Measurements from ENCODE around the gene PLA2R1.
"Not testable (repeated sequence)": the region's sequence is repeated elsewhere in the genome, so short reads cannot be mapped to it uniquely, and the experiment has no call there.

Gene PLA2R1

DNA sequence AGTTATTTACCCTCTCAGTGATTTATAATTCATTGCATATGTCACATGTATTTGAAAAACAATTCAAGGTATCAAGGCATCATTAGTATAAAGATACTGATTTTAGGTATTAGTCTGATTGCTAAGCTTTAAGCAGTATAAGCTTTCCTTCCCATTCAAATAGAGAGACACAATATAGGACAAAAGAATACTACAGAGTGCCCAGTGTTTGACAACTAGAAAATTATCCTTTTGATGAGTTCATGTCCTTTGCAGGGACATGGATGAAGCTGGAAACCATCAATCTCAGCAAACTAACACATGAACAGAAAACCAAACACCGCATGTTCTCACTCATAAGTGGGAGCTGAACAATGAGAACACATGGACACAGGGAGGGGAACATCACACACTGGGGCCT, 91.9 kb downstream of the PLA2R1 start:
- DNase-seq; H3K9me3 ChIP-seq (ENCODE audit: control insufficient read depth, low read length); H2BK5ac ChIP-seq (ENCODE audit: low read depth, low read length, poor library complexity, severe bottlenecking); H4K91ac ChIP-seq (ENCODE audit: low read length); H4K8ac ChIP-seq (ENCODE audit: low read length); H3K27me3 ChIP-seq (ENCODE audit: control insufficient read depth in 1 of 2, insufficient read depth in 1 of 2, low read length in 2 of 2); H3K4ac ChIP-seq (ENCODE audit: low read depth in 1 of 2, low read length in 2 of 2); H2BK120ac ChIP-seq (ENCODE audit: low read depth, low read length); H3K14ac ChIP-seq (ENCODE audit: low read length in 2 of 2); H3K23ac ChIP-seq (ENCODE audit: low read length in 2 of 2); H3K4me2 ChIP-seq (ENCODE audit: low read length, poor library complexity, severe bottlenecking); H2BK15ac ChIP-seq (ENCODE audit: low read depth, poor library complexity, severe bottlenecking); H3K18ac ChIP-seq (ENCODE audit: low read depth in 1 of 2, low read length in 2 of 2); H3K4me3 ChIP-seq (ENCODE audit: insufficient read depth in 1 of 2, low read depth in 1 of 2, low read length in 2 of 2); H2AFZ ChIP-seq (ENCODE audit: low read depth, low read length); H2BK12ac ChIP-seq (ENCODE audit: low read length in 2 of 2); H2AK5ac ChIP-seq (ENCODE audit: low read length, severe bottlenecking); H3K27ac ChIP-seq (ENCODE audit: low read length, poor library complexity, severe bottlenecking); H3K9ac ChIP-seq (ENCODE audit: low read length); H3K79me1 ChIP-seq (replicated peaks; ENCODE audit: low read length, poor library complexity, severe bottlenecking); H3K4me1 ChIP-seq (ENCODE audit: control insufficient read depth, insufficient read depth, low read depth, low read length): not testable (repeated sequence)
- no CpG with 5 or more reads among the region's 1 CpG for WGBS
- peaks cover 5 to 57% of the 10 kb centered on the region in 2 experiments for H3K36me3 ChIP-seq (ENCODE audit: control insufficient read depth in 1 of 2, insufficient read depth in 2 of 2, low read depth in 1 of 2, low read length in 2 of 2)

DNA sequence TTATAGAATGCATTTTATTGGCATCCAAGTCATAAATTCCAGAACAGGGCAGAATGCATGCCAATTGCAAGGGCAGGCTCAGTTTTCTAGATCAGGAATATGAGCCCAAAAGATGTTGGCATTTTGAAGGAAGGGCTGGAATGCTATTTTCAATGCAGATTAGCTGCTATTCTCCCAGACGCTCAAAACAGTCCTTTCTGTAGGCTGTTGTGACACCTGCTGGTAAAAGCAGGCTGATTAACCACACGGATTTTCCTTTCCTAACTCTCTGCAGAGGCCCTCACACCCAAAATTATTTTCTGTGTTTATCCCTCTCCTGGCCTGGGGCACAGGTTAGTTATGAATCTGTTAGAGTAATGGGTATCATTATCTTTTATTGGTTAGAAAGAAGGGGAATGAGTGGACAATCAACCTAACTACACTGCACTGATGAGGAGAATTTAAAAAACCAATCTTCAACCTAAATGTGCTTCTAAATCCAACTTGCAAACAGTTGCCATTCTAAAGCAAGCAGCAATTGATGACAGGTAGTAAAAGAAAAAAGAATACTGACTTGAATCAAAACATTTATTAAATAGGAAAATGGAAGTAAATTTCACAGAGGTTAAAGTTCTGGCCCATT, 94.0 kb downstream of the PLA2R1 start:
- no peak overlapping the region for H3K4me3 ChIP-seq (ENCODE audit: insufficient read depth in 1 of 2, low read depth in 1 of 2, low read length in 2 of 2)
- H2AK5ac ChIP-seq (ENCODE audit: low read length, severe bottlenecking) = no peak overlapping the region
- H3K23ac ChIP-seq (ENCODE audit: low read length in 2 of 2) = no peak overlapping the region
- no peaks in the 10 kb centered on the region for H3K27me3 ChIP-seq (ENCODE audit: control insufficient read depth in 1 of 2, insufficient read depth in 1 of 2, low read length in 2 of 2)
- DNase-seq = peak; percentile 52
- no peak overlapping the region for H3K18ac ChIP-seq (ENCODE audit: low read depth in 1 of 2, low read length in 2 of 2)
- H3K27ac ChIP-seq (ENCODE audit: low read length, poor library complexity, severe bottlenecking) = no peak overlapping the region
- H3K9me3 ChIP-seq (ENCODE audit: control insufficient read depth, low read length) = no peaks in the 10 kb centered on the region
- WGBS = 29% methylated on average over 1 of the region's 2 CpGs
- no peak overlapping the region for H2BK5ac ChIP-seq (ENCODE audit: low read depth, low read length, poor library complexity, severe bottlenecking)
- H2AFZ ChIP-seq (ENCODE audit: low read depth, low read length) = no peak overlapping the region
- H3K4me1 ChIP-seq (ENCODE audit: control insufficient read depth, insufficient read depth, low read depth, low read length) = no peaks in the 10 kb centered on the region
- H2BK120ac ChIP-seq (ENCODE audit: low read depth, low read length) = no peak overlapping the region
- H4K91ac ChIP-seq (ENCODE audit: low read length) = no peak overlapping the region
- H4K8ac ChIP-seq (ENCODE audit: low read length) = no peak overlapping the region
- H2BK15ac ChIP-seq (ENCODE audit: low read depth, poor library complexity, severe bottlenecking) = no peak overlapping the region
- no peak overlapping the region for H3K4me2 ChIP-seq (ENCODE audit: low read length, poor library complexity, severe bottlenecking)
- H3K14ac ChIP-seq (ENCODE audit: low read length in 2 of 2) = no peak overlapping the region
- peaks cover 6 to 53% of the 10 kb centered on the region in 2 experiments for H3K36me3 ChIP-seq (ENCODE audit: control insufficient read depth in 1 of 2, insufficient read depth in 2 of 2, low read depth in 1 of 2, low read length in 2 of 2)
- H3K9ac ChIP-seq (ENCODE audit: low read length) = no peak overlapping the region
- H2BK12ac ChIP-seq (ENCODE audit: low read length in 2 of 2) = no peak overlapping the region
- no peak overlapping the region for H3K4ac ChIP-seq (ENCODE audit: low read depth in 1 of 2, low read length in 2 of 2)
- H3K79me1 ChIP-seq (replicated peaks; ENCODE audit: low read length, poor library complexity, severe bottlenecking) = no peaks in the 10 kb centered on the region

DNA sequence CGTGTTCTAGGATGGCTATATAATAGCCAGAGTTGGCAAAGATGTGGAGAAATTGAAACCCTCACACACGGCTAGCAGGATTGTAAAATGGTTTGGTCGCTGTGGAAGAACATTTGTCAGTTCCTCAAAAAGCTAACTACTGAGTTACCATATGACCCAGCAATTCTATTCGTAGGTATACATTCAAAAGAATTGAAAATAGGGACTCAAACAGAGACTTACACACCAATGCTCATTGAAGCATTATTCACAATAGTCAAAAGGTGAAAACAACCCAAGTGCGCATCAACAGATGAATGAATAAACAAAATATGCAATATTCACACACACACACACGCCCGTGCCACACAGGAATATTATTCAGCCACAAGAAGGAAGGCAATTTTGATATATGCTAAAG, 98.7 kb downstream of the PLA2R1 start:
- no peak for DNase-seq
- WGBS = 94% methylated on average over 7 of the region's 7 CpGs
- no peak overlapping the region for H3K4me2 ChIP-seq (ENCODE audit: low read length, poor library complexity, severe bottlenecking)

GRCh38 chr2:159962513-159962912, 99.9 kb downstream of the PLA2R1 start:
- DNase-seq; H3K4me3 ChIP-seq (ENCODE audit: insufficient read depth in 1 of 2, low read depth in 1 of 2, low read length in 2 of 2); H3K4me2 ChIP-seq (ENCODE audit: low read length, poor library complexity, severe bottlenecking); H2BK120ac ChIP-seq (ENCODE audit: low read depth, low read length); H3K27ac ChIP-seq (ENCODE audit: low read length, poor library complexity, severe bottlenecking); H3K79me1 ChIP-seq (replicated peaks; ENCODE audit: low read length, poor library complexity, severe bottlenecking); H3K18ac ChIP-seq (ENCODE audit: low read depth in 1 of 2, low read length in 2 of 2); H4K91ac ChIP-seq (ENCODE audit: low read length); H3K23ac ChIP-seq (ENCODE audit: low read length in 2 of 2); H3K27me3 ChIP-seq (ENCODE audit: control insufficient read depth in 1 of 2, insufficient read depth in 1 of 2, low read length in 2 of 2); H3K4ac ChIP-seq (ENCODE audit: low read depth in 1 of 2, low read length in 2 of 2); H3K4me1 ChIP-seq (ENCODE audit: control insufficient read depth, insufficient read depth, low read depth, low read length); H3K9me3 ChIP-seq (ENCODE audit: control insufficient read depth, low read length); H4K8ac ChIP-seq (ENCODE audit: low read length); H3K14ac ChIP-seq (ENCODE audit: low read length in 2 of 2); H2AK5ac ChIP-seq (ENCODE audit: low read length, severe bottlenecking); H2BK5ac ChIP-seq (ENCODE audit: low read depth, low read length, poor library complexity, severe bottlenecking); H2BK12ac ChIP-seq (ENCODE audit: low read length in 2 of 2); H2AFZ ChIP-seq (ENCODE audit: low read depth, low read length); H3K9ac ChIP-seq (ENCODE audit: low read length); H2BK15ac ChIP-seq (ENCODE audit: low read depth, poor library complexity, severe bottlenecking): not testable (repeated sequence)
- peaks cover 8 to 46% of the 10 kb centered on the region in 2 experiments for H3K36me3 ChIP-seq (ENCODE audit: control insufficient read depth in 1 of 2, insufficient read depth in 2 of 2, low read depth in 1 of 2, low read length in 2 of 2)

More for the DNA sequence above, 98.7 kb downstream of the PLA2R1 start:
- no peaks in the 10 kb centered on the region for H3K9me3 ChIP-seq (ENCODE audit: control insufficient read depth, low read length)
- no peak overlapping the region for H4K91ac ChIP-seq (ENCODE audit: low read length)
- H3K4me3 ChIP-seq (ENCODE audit: insufficient read depth in 1 of 2, low read depth in 1 of 2, low read length in 2 of 2) = no peak overlapping the region
- H3K4ac ChIP-seq (ENCODE audit: low read depth in 1 of 2, low read length in 2 of 2) = no peak overlapping the region
- H3K36me3 ChIP-seq (ENCODE audit: control insufficient read depth in 1 of 2, insufficient read depth in 2 of 2, low read depth in 1 of 2, low read length in 2 of 2) = peaks cover 4 to 40% of the 10 kb centered on the region in 2 experiments
- no peak overlapping the region for H3K18ac ChIP-seq (ENCODE audit: low read depth in 1 of 2, low read length in 2 of 2)
- no peak overlapping the region for H4K8ac ChIP-seq (ENCODE audit: low read length)
- no peak overlapping the region for H2BK15ac ChIP-seq (ENCODE audit: low read depth, poor library complexity, severe bottlenecking)
- H2BK120ac ChIP-seq (ENCODE audit: low read depth, low read length) = no peak overlapping the region
- peaks cover 2% of the 10 kb centered on the region for H3K4me1 ChIP-seq (ENCODE audit: control insufficient read depth, insufficient read depth, low read depth, low read length)
- no peak overlapping the region for H2BK5ac ChIP-seq (ENCODE audit: low read depth, low read length, poor library complexity, severe bottlenecking)
- H2AK5ac ChIP-seq (ENCODE audit: low read length, severe bottlenecking) = no peak overlapping the region
- H3K27ac ChIP-seq (ENCODE audit: low read length, poor library complexity, severe bottlenecking) = no peak overlapping the region
- H3K9ac ChIP-seq (ENCODE audit: low read length) = no peak overlapping the region
- no peak overlapping the region for H3K14ac ChIP-seq (ENCODE audit: low read length in 2 of 2)
- H3K27me3 ChIP-seq (ENCODE audit: control insufficient read depth in 1 of 2, insufficient read depth in 1 of 2, low read length in 2 of 2) = no peaks in the 10 kb centered on the region
- H2BK12ac ChIP-seq (ENCODE audit: low read length in 2 of 2) = no peak overlapping the region
- peaks cover 2% of the 10 kb centered on the region for H3K79me1 ChIP-seq (replicated peaks; ENCODE audit: low read length, poor library complexity, severe bottlenecking)
- no peak overlapping the region for H3K23ac ChIP-seq (ENCODE audit: low read length in 2 of 2)
- H2AFZ ChIP-seq (ENCODE audit: low read depth, low read length) = no peak overlapping the region
